GM23248 (cell line): Measurements from ENCODE around the gene CASP7.
"Not testable (repeated sequence)": the region's sequence is repeated elsewhere in the genome, so short reads cannot be mapped to it uniquely, and the experiment has no call there.

Experiments used
- EZH2 ChIP-seq: fragments of 200-600 bp; sonication (generic); IDR thresholded peaks from 2 replicates; pipeline ENCODE4 v1.6.1; 2018; ENCODE audit warnings: antibody characterized with exemption, mild to moderate bottlenecking; ENCODE audit not compliant: insufficient read depth, poor library complexity, severe bottlenecking
- EZH2phosphoT487 ChIP-seq: fragments of 200-600 bp; sonication (generic); IDR thresholded peaks from 2 replicates; pipeline ENCODE4 v1.6.1; 2018; ENCODE audit warnings: antibody characterized with exemption, moderate library complexity, mild to moderate bottlenecking, low read depth; ENCODE audit not compliant: insufficient read depth

DNA sequence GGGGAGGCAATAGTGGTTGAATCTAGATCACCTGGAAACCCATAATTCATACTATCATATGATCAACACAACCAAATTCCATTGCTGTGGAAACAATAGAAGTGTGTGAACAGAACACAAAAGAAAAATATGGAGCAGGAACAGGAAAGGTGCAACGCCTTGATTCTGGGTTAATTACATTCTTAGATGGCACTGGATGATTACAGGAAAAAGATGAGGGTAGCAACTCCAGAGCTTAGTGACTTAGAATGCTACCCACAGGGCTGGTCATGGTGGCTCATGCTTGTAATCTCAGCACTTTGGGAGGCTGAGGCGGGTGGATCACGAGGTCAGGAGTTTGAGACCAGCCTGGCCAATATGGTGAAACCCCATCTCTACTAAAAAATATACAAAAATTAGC, 91.4 kb downstream of the CASP7 start:
- not testable (repeated sequence) for TF ChIP-seq EZH2phosphoT487, EZH2
